GM12878 (cell line): ENCODE data around the gene SLC39A1. TPM values are rescaled to one million over a fixed set of nuclear protein-coding genes. Genes with fewer than 3 reads are reported as not detected.

Experiments
- ATAC-seq: fragments of 200-7000 bp; cut with Tn5 transposase; 3 replicates; pipeline ENCODE4 v1.9.1; 2020; ENCODE audit warnings: mild to moderate bottlenecking, moderate library complexity
- BruUV-seq: library from RNA; stranded (reverse); fragments of 400-500 nt; replicated peaks from 2 replicates; lab custom pipeline; 2021; lab: Mats Ljungman, UMichigan
- CTCF ChIA-PET: fragments of 300-600 bp; sonication (Branson Sonifier 250); formaldehyde crosslinking; extraction: SDS; loops from one replicate; lab custom pipeline; 2021; ENCODE audit warnings: inconsistent platforms; lab: Yijun Ruan, JAX
- POLR2A ChIA-PET: fragments of 350-600 bp; formaldehyde crosslinking; extraction: SDS; loops from one replicate; lab custom pipeline; 2021; ENCODE audit warnings: inconsistent platforms; lab: Charles Lee
- RAD21 ChIA-PET: fragments of 300-600 bp; sonication (Branson Sonifier 250); formaldehyde crosslinking; loops from one replicate; lab custom pipeline; 2023; ENCODE audit warnings: antibody characterized with exemption; ENCODE audit not compliant: unreplicated experiment; lab: Charles Lee
- SMC1A ChIA-PET: fragments of 300-600 bp; sonication (Branson Sonifier 250); formaldehyde crosslinking; loops from one replicate; lab custom pipeline; 2023; ENCODE audit not compliant: unreplicated experiment, uncharacterized antibody; lab: Charles Lee
- DNase-seq: peaks from one replicate; pipeline ENCODE4 v3.0.0-alpha.2; 2011; ENCODE audit warnings: low read depth, low spot score
- FAIRE-seq: peaks from 3 replicates; lab custom pipeline; 2011; peaks lifted over from hg19 to GRCh38; lab: Jason Lieb, UNC
- H2AFZ ChIP-seq: 2 replicates; pipeline ENCODE4 v1.6.0; 2011; ENCODE audit warnings: low read depth, low read length, control low read depth; ENCODE audit not compliant: control insufficient read depth
- H3K27ac ChIP-seq: 2 replicates; pipeline ENCODE4 v1.5.1; 2011; ENCODE audit warnings: control low read depth; ENCODE audit not compliant: control insufficient read depth, insufficient read depth
- H3K27me3 ChIP-seq, 2 experiments: replicated peaks in 1 of 2; 2 replicates each; pipeline versions ENCODE4 v1.6.0 to v1.6.1; 2011; ENCODE audit warnings: low read length in 1 of 2; ENCODE audit not compliant: control insufficient read depth in 2 of 2, insufficient read depth in 2 of 2
- H3K36me3 ChIP-seq, 2 experiments: 2 replicates each; pipeline ENCODE4 v1.5.1; 2011; ENCODE audit warnings: low read length in 1 of 2; ENCODE audit not compliant: control insufficient read depth in 2 of 2, insufficient read depth in 2 of 2
- H3K4me1 ChIP-seq: 2 replicates; pipeline ENCODE4 v1.6.1; 2011; ENCODE audit warnings: mild to moderate bottlenecking, low read length, moderate library complexity, mixed read lengths; ENCODE audit not compliant: control insufficient read depth, insufficient read depth
- H3K4me2 ChIP-seq: 2 replicates; pipeline ENCODE4 v1.6.0; 2011; ENCODE audit warnings: control low read depth; ENCODE audit not compliant: control insufficient read depth, insufficient read depth
- H3K4me3 ChIP-seq: fragments of 200-600 bp; sonication (generic); 2 replicates; pipeline ENCODE4 v1.5.1; 2016
- H3K79me2 ChIP-seq: 2 replicates; pipeline ENCODE4 v1.6.0; 2011; ENCODE audit warnings: low read length; ENCODE audit not compliant: control insufficient read depth, insufficient read depth
- H3K9ac ChIP-seq: 2 replicates; pipeline ENCODE4 v1.8.0; 2011; ENCODE audit warnings: low read length, control low read depth, mixed read lengths; ENCODE audit not compliant: control insufficient read depth, insufficient read depth
- H3K9me3 ChIP-seq: replicated peaks from 3 replicates; pipeline ENCODE4 v1.5.1; 2011; ENCODE audit warnings: mild to moderate bottlenecking, low read length; ENCODE audit not compliant: control insufficient read depth, insufficient read depth
- H4K20me1 ChIP-seq: 2 replicates; pipeline ENCODE4 v1.6.0; 2011; ENCODE audit not compliant: control insufficient read depth, insufficient read depth
- IKZF1 ChIP-seq: fragments of 450-650 bp; conservative IDR thresholded peaks from 2 replicates; pipeline ENCODE4 v1.6.1; 2017; ENCODE audit warnings: antibody characterized with exemption, mild to moderate bottlenecking
- IRF4 ChIP-seq: IDR thresholded peaks from 2 replicates; pipeline ENCODE4 v1.6.1; 2011; ENCODE audit warnings: low read depth, low read length
- KDM1A ChIP-seq: fragments of 200-600 bp; sonication (generic); IDR thresholded peaks from 2 replicates; pipeline ENCODE4 v1.6.1; 2016; ENCODE audit warnings: borderline replicate concordance
- NFYA ChIP-seq: IDR thresholded peaks from 2 replicates; pipeline ENCODE4 v1.6.1; 2011; ENCODE audit warnings: low read depth, mild to moderate bottlenecking, low read length, improper control_type of control experiment, borderline replicate concordance
- POLR2A ChIP-seq: IDR thresholded peaks from 2 replicates; pipeline ENCODE4 v1.6.1; 2011; ENCODE audit warnings: low read depth, mild to moderate bottlenecking, low read length
- RAD21 ChIP-seq: IDR thresholded peaks from 2 replicates; pipeline ENCODE4 v1.6.1; 2011; ENCODE audit warnings: mild to moderate bottlenecking, low read depth, low read length, moderate library complexity; ENCODE audit not compliant: insufficient read depth
- TBL1XR1 ChIP-seq: IDR thresholded peaks from 2 replicates; pipeline ENCODE4 v1.6.1; 2012; ENCODE audit warnings: low read depth, low read length, improper control_type of control experiment
- WGBS: methylation state at CpG from one replicate; pipeline ENCODE4 v1.1.6; 2016; ENCODE audit warnings: low lambda C conversion rate; ENCODE audit not compliant: insufficient replicate concordance, insufficient coverage; ENCODE audit errors: missing lambda C conversion rate; 5-methylcytosine and 5-hydroxymethylcytosine counted together
- in situ Hi-C: fragments of 300-500 bp; cut with MboI; formaldehyde crosslinking; loops from 9 replicates; pipeline ENCODE4 v1.14.3; 2018; ENCODE audit warnings: mixed read lengths
- intact Hi-C: fragments of 100-400 bp; cut with micrococcal nuclease; formaldehyde crosslinking; loops from one replicate; pipeline ENCODE4 v1.14.2; 2022; ENCODE audit not compliant: unreplicated experiment
- polyA plus RNA-seq, 11 experiments: library from polyadenylated mRNA; depleted of rRNA in 4 of 11; unstranded in 6 of 11; stranded (reverse) in 5 of 11; fragments of >200 nt; fragmentation: Nextera tagmentation in 4 of 11; fragmentation: Illumina TruSeq in 1 of 11; extraction: Ambion mirVana in 4 of 11; extraction: Trizol in 1 of 11; gene quantifications; 1 replicate in 1 of 11; 2 replicates in 10 of 11; pipeline versions ENCODE4 v1.2.1 to v1.2.3, GENCODE V29; 2011 to 2016; ENCODE audit warnings: inconsistent platforms in 2 of 11, missing spikeins in 2 of 11, low read depth in 1 of 11
- total RNA-seq, 4 experiments: library from RNA; depleted of rRNA in 3 of 4; stranded (reverse); fragments of >200 nt in 3 of 4; fragmentation: Illumina TruSeq in 1 of 4; extraction: Trizol in 1 of 4; gene quantifications; 2 replicates each; pipeline versions ENCODE4 v1.2.1 to v1.2.3, GENCODE V29; 2013 to 2021
- TF ChIP-seq, protein P1 (sequence below): fragments of 450-650 bp; formaldehyde crosslinking; IDR thresholded peaks from 2 replicates; pipeline ENCODE4 v1.4.0; 2022; ENCODE audit warnings: mild to moderate bottlenecking, moderate library complexity

Gene SLC39A1
- total and polyA plus RNA-seq, 10 of the 15 experiments (the other 5 are each of a cell fraction or from before 2014, with no cell fraction given) = 8.8 to 98.6 (median 72.4) TPM

GRCh38 chr1:153921803-153922075 lies 41.6 kb downstream of the SLC39A1 start:
- under 1% methylated on average over 10 of the region's 10 CpGs for WGBS

GRCh38 chr1:153921080-153921802 lies 42.1 kb downstream of the SLC39A1 start:
- intact Hi-C loops = loop anchor here (5.0 kb wide), 2 partner anchors 79 to 114 kb away; no protein-coding TSS in a partner anchor
- Histone ChIP-seq H3K27ac (peak overlapping the region; percentile 83), H3K4me3 (peak overlapping the region; percentile 98), H3K4me1 (peaks cover 3% of the 10 kb centered on the region; the same call in 1 of the 2 replicates), H3K4me2 (peak overlapping the region; percentile 93), H2AFZ (no peak overlapping the region), H3K9ac (peak overlapping the region; percentile 78), H4K20me1 (no peaks in the 10 kb centered on the region), H3K79me2 (peaks cover 67% of the 10 kb centered on the region)
- CTCF ChIA-PET = interaction anchor here (0.7 to 14.9 kb wide), 24 partner anchors 8 to 414 kb away, joined by 3 to 138 read pairs (median 5); partner anchors contain the start of genes CREB3L4, DENND4B, JTB and RAB13
- 2% methylated on average over 3 of the region's 3 CpGs for WGBS
- FAIRE-seq = no peak
- in situ Hi-C loops = no loop called here
- TF ChIP-seq IRF4 (no peak), POLR2A (0 out of 2 replicates have a peak, but pooled peaks have one; percentile 11), NFYA (no peak), KDM1A (no peak)
- TF ChIP-seq, protein P1, sequence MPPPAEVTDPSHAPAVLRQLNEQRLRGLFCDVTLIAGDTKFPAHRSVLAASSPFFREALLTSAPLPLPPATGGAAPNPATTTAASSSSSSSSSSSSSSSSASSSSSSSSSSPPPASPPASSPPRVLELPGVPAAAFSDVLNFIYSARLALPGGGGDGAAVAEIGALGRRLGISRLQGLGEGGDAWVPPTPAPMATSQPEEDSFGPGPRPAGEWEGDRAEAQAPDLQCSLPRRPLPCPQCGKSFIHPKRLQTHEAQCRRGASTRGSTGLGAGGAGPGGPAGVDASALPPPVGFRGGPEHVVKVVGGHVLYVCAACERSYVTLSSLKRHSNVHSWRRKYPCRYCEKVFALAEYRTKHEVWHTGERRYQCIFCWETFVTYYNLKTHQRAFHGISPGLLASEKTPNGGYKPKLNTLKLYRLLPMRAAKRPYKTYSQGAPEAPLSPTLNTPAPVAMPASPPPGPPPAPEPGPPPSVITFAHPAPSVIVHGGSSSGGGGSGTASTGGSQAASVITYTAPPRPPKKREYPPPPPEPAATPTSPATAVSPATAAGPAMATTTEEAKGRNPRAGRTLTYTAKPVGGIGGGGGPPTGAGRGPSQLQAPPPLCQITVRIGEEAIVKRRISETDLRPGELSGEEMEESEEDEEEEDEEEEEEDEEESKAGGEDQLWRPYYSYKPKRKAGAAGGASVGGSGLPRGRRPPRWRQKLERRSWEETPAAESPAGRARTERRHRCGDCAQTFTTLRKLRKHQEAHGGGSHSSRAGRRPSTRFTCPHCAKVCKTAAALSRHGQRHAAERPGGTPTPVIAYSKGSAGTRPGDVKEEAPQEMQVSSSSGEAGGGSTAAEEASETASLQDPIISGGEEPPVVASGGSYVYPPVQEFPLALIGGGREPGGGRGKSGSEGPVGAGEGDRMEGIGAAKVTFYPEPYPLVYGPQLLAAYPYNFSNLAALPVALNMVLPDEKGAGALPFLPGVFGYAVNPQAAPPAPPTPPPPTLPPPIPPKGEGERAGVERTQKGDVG (CRISPR knock-in tag) = no peak
- TF ChIP-seq, all 136 proteins: peak for 1
- Histone ChIP-seq H3K27me3 (no peaks in the 10 kb centered on the region), H3K9me3 (no peaks in the 10 kb centered on the region), H3K36me3 (peaks cover 0 to 9% of the 10 kb centered on the region in 2 experiments; a peak in 2 of 4 replicates)
- RAD21 ChIA-PET = interaction anchor here (0.5 to 6.4 kb wide), 18 partner anchors 24 to 189 kb away, joined by 3 to 55 read pairs (median 6); partner anchors contain the start of genes CRTC2, DENND4B, JTB and RAB13
- DNase-seq = no peak
- POLR2A ChIA-PET = interaction anchor here (0.6 to 10.1 kb wide), 13 partner anchors 9 to 183 kb away, joined by 3 to 83 read pairs (median 4); partner anchors contain the start of genes CREB3L4, DENND4B, JTB and SLC39A1
- SMC1A ChIA-PET = interaction anchor here (0.8 to 7.7 kb wide), 21 partner anchors 12 to 129 kb away, joined by 3 to 59 read pairs (median 5); partner anchors contain the start of genes CREB3L4, DENND4B, RAB13 and RPS27
- no peak for ATAC-seq
- no TSS peak for BruUV-seq

More at GRCh38 chr1:153921803-153922075, 41.6 kb downstream of the SLC39A1 start:
- intact Hi-C loops = loop anchor here (2.0 to 5.0 kb wide), 5 partner anchors 23 to 193 kb away; partner anchors contain the start of genes INTS3 and RAB13
- CTCF ChIA-PET = interaction anchor here (0.7 to 14.9 kb wide), 18 partner anchors 11 to 295 kb away, joined by 3 to 138 read pairs (median 5); partner anchors contain the start of genes CREB3L4, DENND4B, RAB13 and S100A13
- Histone ChIP-seq H3K79me2 (peaks cover 62% of the 10 kb centered on the region), H3K27ac (peak overlapping the region; percentile 83), H3K4me2 (peak overlapping the region; percentile 93), H3K9me3 (no peaks in the 10 kb centered on the region), H3K36me3 (peaks cover 0 to 9% of the 10 kb centered on the region in 2 experiments; a peak in 2 of 4 replicates), H2AFZ (no peak overlapping the region), H4K20me1 (no peaks in the 10 kb centered on the region), H3K4me3 (peak overlapping the region; percentile 98), H3K27me3 (no peaks in the 10 kb centered on the region), H3K4me1 (peaks cover 3% of the 10 kb centered on the region; the same call in 1 of the 2 replicates), H3K9ac (peak overlapping the region; percentile 78)
- DNase-seq (no peak), FAIRE-seq (no peak), ATAC-seq (no peak)
- 0 out of 2 replicates have a peak, but pooled peaks have one; percentile 37 for TF ChIP-seq POLR2A
- TF ChIP-seq IKZF1 = 0 out of 2 replicates have a peak, but pooled peaks have one; percentile 10
- no peak for TF ChIP-seq TBL1XR1
- TF ChIP-seq RAD21 = no peak
- in situ Hi-C loops = no loop called here
- SMC1A ChIA-PET = interaction anchor here (0.8 to 7.7 kb wide), 21 partner anchors 12 to 130 kb away, joined by 3 to 59 read pairs (median 5); partner anchors contain the start of genes CREB3L4, DENND4B, RAB13 and RPS27
- TSS peak; percentile 60 for BruUV-seq
- RAD21 ChIA-PET = interaction anchor here (0.5 to 6.4 kb wide), 19 partner anchors 24 to 190 kb away, joined by 3 to 55 read pairs (median 5); partner anchors contain the start of genes CRTC2, DENND4B, JTB and RAB13
- POLR2A ChIA-PET = interaction anchor here (0.6 to 10.1 kb wide), 11 partner anchors 8 to 183 kb away, joined by 3 to 83 read pairs (median 4); partner anchors contain the start of genes CREB3L4, DENND4B, JTB and SLC39A1
